GM12874 (cell line): ENCODE measurements around the gene ZDHHC11.

Experiments
- TF ChIP-seq, protein P1 (sequence below): IDR thresholded peaks from 2 replicates; pipeline ENCODE4 v1.5.1; 2011; ENCODE audit warnings: low read depth, mild to moderate bottlenecking, control low read depth, low read length, moderate library complexity; ENCODE audit not compliant: insufficient read depth

The ZDHHC11 gene

DNA sequence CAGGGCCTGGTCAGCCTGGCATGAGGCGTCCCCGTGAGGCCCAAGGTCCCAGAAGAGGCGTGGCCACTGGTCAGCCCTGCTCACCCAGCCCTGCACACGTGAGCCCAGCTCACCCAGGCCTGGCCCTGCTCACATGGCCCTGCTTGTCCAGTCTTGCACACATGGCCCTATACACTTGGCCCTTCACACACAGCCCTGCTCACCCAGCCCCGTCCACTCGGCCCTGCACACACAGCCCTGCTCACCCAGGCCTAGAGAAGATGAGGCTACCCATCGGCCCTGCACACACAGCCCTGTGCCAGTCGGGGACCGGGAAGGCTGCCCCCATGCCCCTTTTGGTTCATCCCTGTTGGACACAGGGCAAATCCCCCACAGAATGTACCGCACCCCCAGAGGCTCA lies 94.6 kb downstream of the ZDHHC11 start:
- TF ChIP-seq, protein P1, sequence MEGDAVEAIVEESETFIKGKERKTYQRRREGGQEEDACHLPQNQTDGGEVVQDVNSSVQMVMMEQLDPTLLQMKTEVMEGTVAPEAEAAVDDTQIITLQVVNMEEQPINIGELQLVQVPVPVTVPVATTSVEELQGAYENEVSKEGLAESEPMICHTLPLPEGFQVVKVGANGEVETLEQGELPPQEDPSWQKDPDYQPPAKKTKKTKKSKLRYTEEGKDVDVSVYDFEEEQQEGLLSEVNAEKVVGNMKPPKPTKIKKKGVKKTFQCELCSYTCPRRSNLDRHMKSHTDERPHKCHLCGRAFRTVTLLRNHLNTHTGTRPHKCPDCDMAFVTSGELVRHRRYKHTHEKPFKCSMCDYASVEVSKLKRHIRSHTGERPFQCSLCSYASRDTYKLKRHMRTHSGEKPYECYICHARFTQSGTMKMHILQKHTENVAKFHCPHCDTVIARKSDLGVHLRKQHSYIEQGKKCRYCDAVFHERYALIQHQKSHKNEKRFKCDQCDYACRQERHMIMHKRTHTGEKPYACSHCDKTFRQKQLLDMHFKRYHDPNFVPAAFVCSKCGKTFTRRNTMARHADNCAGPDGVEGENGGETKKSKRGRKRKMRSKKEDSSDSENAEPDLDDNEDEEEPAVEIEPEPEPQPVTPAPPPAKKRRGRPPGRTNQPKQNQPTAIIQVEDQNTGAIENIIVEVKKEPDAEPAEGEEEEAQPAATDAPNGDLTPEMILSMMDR, result no peak

DNA sequence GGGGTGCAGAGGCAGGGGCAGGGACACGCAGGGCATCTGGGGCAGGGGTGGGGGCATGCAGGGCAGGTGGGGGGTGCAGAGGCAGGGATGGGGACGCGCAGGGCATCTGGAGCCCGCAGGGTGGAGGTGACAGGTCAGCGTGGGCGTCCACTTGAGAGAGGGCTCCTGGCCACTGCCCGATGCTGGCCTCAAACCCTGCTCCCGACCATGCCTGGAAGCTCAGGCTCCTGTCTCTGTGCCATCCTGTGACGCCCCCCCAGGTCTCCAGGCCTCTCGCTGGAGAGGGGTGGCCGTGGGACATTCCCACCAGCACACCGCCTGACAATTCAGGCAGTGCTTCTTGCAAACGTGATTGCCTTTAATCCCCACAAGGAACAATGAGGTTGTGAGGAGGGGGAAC lies 99.3 kb downstream of the ZDHHC11 start:
- TF ChIP-seq, protein P1, result no peak

DNA sequence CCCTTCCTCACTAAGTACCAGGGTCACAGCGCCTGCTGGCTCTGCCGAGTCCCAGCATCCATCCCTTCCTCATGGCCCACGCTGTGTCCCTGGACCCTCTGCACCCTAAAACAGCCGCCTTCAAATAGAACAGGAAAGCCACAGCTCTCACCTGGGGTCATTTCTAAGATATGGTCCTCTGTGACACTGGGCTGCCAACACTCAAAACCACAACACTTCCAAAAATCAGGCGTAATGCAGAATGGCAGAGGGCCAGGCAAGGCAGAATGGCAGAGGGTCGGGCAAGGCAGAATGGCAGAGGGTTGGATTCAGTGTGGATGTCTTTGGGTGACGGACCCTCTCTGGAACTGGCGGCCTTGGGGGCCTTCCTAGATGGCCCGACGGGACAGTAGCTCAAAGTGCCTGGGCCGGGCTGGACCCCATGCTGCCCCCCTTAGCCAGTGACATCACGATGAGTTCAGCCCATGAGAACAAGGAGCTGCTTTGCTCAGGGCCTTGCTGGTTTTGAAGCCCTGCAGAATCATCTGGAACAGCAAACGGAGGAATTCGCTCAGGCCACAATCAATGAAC lies 101.6 kb downstream of the ZDHHC11 start:
- TF ChIP-seq, protein P1, result no peak

DNA sequence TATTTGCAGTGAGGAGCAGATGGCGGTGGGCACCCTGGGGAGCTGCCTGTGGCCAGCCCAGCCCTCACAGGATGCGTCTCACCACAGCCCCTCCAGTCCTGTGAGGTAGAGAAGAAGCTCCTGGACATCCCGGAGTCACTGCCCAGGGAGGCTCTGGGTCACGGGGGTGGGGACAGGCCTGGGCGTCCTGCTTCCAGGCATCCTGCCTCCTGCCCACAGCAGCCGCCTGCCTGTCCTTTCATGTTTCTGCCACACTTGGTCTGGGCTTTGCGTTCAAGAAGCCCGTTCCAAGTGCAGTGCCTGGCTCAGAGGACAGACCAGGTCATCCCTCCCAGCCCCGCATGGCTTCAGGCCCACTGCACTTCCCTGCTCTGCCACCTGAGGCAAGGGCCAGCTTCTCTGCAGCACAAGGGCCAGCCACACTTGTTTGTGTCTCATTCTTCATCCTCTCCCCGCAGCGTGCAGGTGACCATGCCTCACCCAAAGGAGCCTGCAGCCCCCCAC lies 104.5 kb downstream of the ZDHHC11 start:
- TF ChIP-seq, protein P1, result no peak
